Activated CD4-positive, alpha-beta T cell treated with anti-CD3 and anti-CD28 coated beads, Interleukin-2, Interleukin-4, amounts not matched to agents 100 ng/mL and 50 ng/mL, durations not matched to agents 16 hours and 8 hours (primary cell): ENCODE data around the gene CTSC.
A peak's percentile ranks its signal among the peaks of the same experiment; 100 is the strongest.
"Not testable (repeated sequence)": the region's sequence is repeated elsewhere in the genome, so short reads cannot be mapped to it uniquely, and the experiment has no call there.

Source experiments
- DNase-seq: peaks from one replicate; pipeline ENCODE4 v3.0.0-alpha.2; 2020; ENCODE audit warnings: low spot score

CTSC gene

GRCh38 chr11:88352139-88352538 lies 14.6 kb upstream of the CTSC start:
- no peak for DNase-seq

GRCh38 chr11:88348870-88349269 lies 11.3 kb upstream of the CTSC start:
- no peak for DNase-seq

DNA sequence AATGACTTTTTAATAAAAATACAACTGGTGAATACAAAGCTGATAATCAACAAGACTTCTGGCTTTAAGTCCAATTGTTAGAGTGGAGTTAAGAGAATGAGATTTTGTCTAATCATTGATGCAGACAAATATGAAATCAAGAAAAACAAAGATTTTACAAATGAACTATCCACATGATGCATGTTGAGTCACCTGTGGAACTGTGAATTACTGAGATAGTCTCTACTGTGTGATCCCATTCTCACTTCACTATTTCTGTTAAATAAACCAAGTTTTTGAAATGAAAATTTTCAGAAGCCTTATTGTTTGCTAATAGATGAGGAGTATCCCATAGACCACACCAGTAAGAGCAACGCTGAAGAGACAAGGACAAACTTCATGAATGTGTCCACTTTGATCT lies 8.4 kb upstream of the CTSC start:
- DNase-seq, result no peak

DNA sequence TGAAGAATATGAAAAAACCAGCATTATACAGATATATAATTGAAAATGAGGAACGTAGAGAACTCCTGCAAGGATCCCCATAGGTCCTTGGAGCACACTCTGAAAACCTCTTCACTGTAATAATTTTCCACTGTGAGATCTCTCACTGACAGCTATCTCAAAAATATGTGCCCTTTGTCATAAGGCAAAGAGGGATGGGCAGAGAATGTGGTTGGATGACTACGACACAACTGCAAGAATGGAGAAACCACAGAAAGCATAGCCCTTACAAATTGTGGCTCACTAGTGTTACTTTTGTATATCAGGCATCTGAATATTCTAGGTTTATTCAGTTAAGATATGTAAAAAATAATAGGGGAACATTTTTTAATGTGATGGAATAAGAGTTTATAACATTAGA lies 7.9 kb upstream of the CTSC start:
- peak; percentile 59 for DNase-seq

- no peak for DNase-seq
These were observed 7.3 kb upstream of the CTSC start for GRCh38 chr11:88344869-88345268.

GRCh38 chr11:88341522-88342251 lies 4.2 kb upstream of the CTSC start:
- no peak for DNase-seq

- no peak for DNase-seq
These were observed 2.9 kb upstream of the CTSC start for GRCh38 chr11:88340366-88340935.

GRCh38 chr11:88337987-88338668 lies 592 bp upstream of the CTSC start:
- peak; percentile 90 for DNase-seq

- no peak for DNase-seq
These were observed 2.3 kb downstream of the CTSC start for GRCh38 chr11:88335284-88335683.

GRCh38 chr11:88333862-88334261 lies 3.7 kb downstream of the CTSC start:
- no peak for DNase-seq

DNA sequence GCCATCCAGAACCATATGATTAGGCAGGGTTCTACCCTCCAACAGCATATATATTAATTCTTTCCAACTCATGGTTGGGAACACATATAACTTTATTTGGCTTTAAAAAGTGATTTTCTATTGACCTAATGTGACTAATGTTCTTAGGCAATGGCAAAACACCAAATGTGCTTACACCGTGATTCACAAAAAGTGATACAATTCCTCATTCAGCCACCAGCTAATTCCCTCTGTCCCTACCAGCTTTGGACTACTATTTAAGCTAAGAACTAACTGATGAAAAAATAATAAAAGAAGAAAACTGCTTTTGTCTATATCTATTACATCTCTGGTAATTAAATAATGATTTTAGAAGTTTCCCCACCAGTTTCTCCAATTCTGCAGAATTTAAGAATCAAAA lies 4.7 kb downstream of the CTSC start:
- DNase-seq, result no peak

GRCh38 chr11:88330826-88331428 lies 6.6 kb downstream of the CTSC start:
- DNase-seq, result no peak

GRCh38 chr11:88329563-88330250 lies 7.8 kb downstream of the CTSC start:
- no peak for DNase-seq

- DNase-seq, result no peak
These were observed 9.9 kb downstream of the CTSC start for GRCh38 chr11:88327462-88328143.

DNA sequence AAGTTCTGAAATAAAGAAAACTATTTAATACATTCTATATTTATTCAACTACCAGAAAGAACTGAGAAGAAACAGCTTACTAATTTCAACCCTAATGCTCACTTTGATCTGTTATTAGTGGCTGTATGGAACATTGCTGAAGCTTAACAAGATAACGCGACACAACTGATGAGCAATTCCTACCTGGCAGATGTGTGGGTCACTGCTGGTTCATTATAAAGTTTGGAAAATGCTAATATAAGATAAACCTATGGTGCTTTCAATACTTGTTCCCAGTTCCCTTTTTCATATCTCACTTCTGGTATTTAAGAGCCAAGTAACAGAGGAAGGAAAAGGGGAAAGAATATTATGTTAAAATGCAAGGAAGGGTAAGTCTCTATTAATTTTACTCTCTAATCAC lies 10.5 kb downstream of the CTSC start:
- no peak for DNase-seq

DNA sequence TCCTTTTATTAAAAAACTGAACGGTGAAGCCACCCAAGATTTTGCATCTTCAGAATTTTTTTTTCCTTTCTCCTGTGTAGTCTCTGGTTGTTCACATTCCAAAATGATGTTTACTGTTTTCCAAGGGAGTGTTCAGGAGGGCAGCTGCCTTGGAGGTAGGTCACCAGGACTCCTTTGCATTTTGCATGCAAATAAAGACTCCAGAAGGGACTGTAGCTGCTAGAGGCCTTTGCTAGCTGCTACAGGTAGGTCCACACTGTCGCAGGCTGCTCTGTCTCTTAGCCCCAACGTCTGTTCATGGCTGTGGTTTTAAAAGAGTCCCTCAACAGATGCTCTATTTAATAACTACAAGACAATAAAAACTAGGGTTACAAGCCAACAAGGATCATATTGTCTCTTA lies 11.4 kb downstream of the CTSC start:
- DNase-seq, result no peak

GRCh38 chr11:88324562-88325345 lies 12.8 kb downstream of the CTSC start:
- no peak for DNase-seq

- DNase-seq, result not testable (repeated sequence)
These were observed 14.7 kb downstream of the CTSC start for GRCh38 chr11:88322881-88323280.

GRCh38 chr11:88321412-88321811 lies 16.1 kb downstream of the CTSC start:
- DNase-seq, result not testable (repeated sequence)

GRCh38 chr11:88320149-88320559 lies 17.4 kb downstream of the CTSC start:
- DNase-seq, result no peak

DNA sequence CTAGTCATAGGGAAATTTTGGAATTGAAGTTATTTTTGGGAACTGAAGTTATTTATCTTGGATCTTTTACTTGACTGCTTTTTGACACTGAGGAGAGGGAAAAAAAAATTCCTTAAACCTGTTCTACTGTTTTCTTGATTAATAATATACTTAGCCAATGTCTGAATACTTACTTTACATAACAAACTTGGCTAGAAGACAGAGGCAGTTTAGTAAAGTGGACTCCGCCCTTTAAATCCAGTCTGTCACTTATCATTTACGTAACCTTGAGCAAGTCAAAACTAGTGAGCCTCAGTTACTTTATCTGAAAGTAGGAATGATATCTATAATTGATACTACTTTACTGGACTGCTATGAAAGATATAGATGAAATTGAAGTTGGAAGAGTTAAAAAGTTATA lies 19.5 kb downstream of the CTSC start:
- no peak for DNase-seq
